SK-N-SH (cell line): Measurements from ENCODE around the gene BAIAP2. TPM values are rescaled to one million over a fixed set of nuclear protein-coding genes. Genes with fewer than 3 reads are reported as not detected.

Experiments
- CTCF ChIA-PET: fragments of 300-600, 350-600 bp; formaldehyde crosslinking; extraction: SDS; loops from one replicate; lab custom pipeline; 2021; lab: Yijun Ruan, JAX
- POLR2A ChIA-PET: fragments of 350-600 bp; sonication (Branson Sonifier 250); formaldehyde crosslinking; extraction: SDS; loops from one replicate; lab custom pipeline; 2020; ENCODE audit warnings: antibody characterized with exemption, inconsistent platforms; lab: Yijun Ruan, JAX
- DNase-seq: peaks from one replicate; pipeline ENCODE4 v3.0.0; 2012
- H2AFZ ChIP-seq: fragments of 200-600 bp; sonication (generic); 2 replicates; pipeline ENCODE4 v1.8.1; 2016; ENCODE audit warnings: antibody characterized with exemption, mild to moderate bottlenecking, low read depth
- H3F3A ChIP-seq: fragments of 200-600 bp; sonication (generic); replicated peaks from 2 replicates; pipeline ENCODE3; 2016; ENCODE audit warnings: antibody characterized with exemption, mild to moderate bottlenecking; ENCODE audit not compliant: insufficient read depth
- H3K27ac ChIP-seq, 2 experiments: fragments of 200-500 bp in 1 of 2; fragments of 200-600 bp in 1 of 2; sonication (Bioruptor generic) in 1 of 2; sonication (generic), shearing (Covaris generic) in 1 of 2; 2 replicates each; pipeline versions ENCODE4 v1.5.1 to v1.6.1; 2014 to 2016; ENCODE audit warnings: low read depth in 2 of 2, inconsistent platforms in 1 of 2, low read length in 1 of 2, mild to moderate bottlenecking in 1 of 2, mixed read lengths in 1 of 2
- H3K27me3 ChIP-seq: fragments of 200-600 bp; sonication (generic), shearing (Covaris generic); 2 replicates; pipeline ENCODE4 v1.6.1; 2016; ENCODE audit warnings: mixed run types; ENCODE audit not compliant: insufficient read depth
- H3K36me3 ChIP-seq, 2 experiments: fragments of 200-500 bp in 1 of 2; fragments of 200-600 bp in 1 of 2; sonication (Bioruptor generic) in 1 of 2; sonication (generic) in 1 of 2; replicated peaks in 1 of 2; 2 replicates each; pipeline versions ENCODE3 to v1.5.1; 2014 to 2016; ENCODE audit warnings: low read length in 1 of 2, mild to moderate bottlenecking in 1 of 2; ENCODE audit not compliant: insufficient read depth in 2 of 2, control insufficient read depth in 1 of 2
- H3K4me1 ChIP-seq, 2 experiments: fragments of 200-500 bp in 1 of 2; fragments of 200-600 bp in 1 of 2; sonication (Bioruptor generic) in 1 of 2; sonication (generic), shearing (Covaris generic) in 1 of 2; 2 replicates each; pipeline versions ENCODE4 v1.5.1 to v1.6.1; 2014 to 2016; ENCODE audit warnings: low read depth in 1 of 2, low read length in 1 of 2, mixed run types in 1 of 2; ENCODE audit not compliant: insufficient read depth in 2 of 2, control insufficient read depth in 1 of 2
- H3K4me2 ChIP-seq: fragments of 200-600 bp; sonication (generic), shearing (Covaris generic); 2 replicates; pipeline ENCODE4 v1.6.1; 2017; ENCODE audit warnings: mixed run types
- H3K4me3 ChIP-seq, 2 experiments: fragments of 200-500 bp in 1 of 2; fragments of 200-600 bp in 1 of 2; sonication (Bioruptor generic) in 1 of 2; sonication (generic), shearing (Covaris generic) in 1 of 2; 2 replicates each; pipeline versions ENCODE4 v1.5.1 to v1.8.1; 2014 to 2016; ENCODE audit warnings: low read depth in 2 of 2, inconsistent platforms in 1 of 2, low read length in 1 of 2, mild to moderate bottlenecking in 1 of 2, mixed read lengths in 1 of 2, moderate library complexity in 1 of 2
- H3K79me2 ChIP-seq: fragments of 200-600 bp; sonication (generic); 2 replicates; pipeline ENCODE4 v1.8.1; 2017; ENCODE audit warnings: mild to moderate bottlenecking; ENCODE audit not compliant: insufficient read depth
- H3K9ac ChIP-seq: fragments of 200-600 bp; sonication (generic); 2 replicates; pipeline ENCODE4 v1.6.1; 2017; ENCODE audit warnings: mixed run types
- H3K9me2 ChIP-seq: fragments of 200-600 bp; sonication (generic); 2 replicates; pipeline ENCODE4 v1.6.1; 2017; ENCODE audit warnings: mixed run types
- H3K9me3 ChIP-seq: fragments of 200-600 bp; sonication (generic); 2 replicates; pipeline ENCODE4 v1.6.1; 2017; ENCODE audit warnings: mixed run types, mild to moderate bottlenecking, moderate library complexity
- H4K20me1 ChIP-seq: fragments of 200-600 bp; sonication (generic); 2 replicates; pipeline ENCODE4 v1.6.1; 2017; ENCODE audit warnings: mild to moderate bottlenecking, mixed run types; ENCODE audit not compliant: insufficient read depth
- CTCF ChIP-seq: fragments of 200-600 bp; sonication (generic); IDR thresholded peaks from 2 replicates; pipeline ENCODE4 v1.6.1; 2017; ENCODE audit warnings: antibody characterized with exemption, mild to moderate bottlenecking, moderate library complexity
- ELF1 ChIP-seq: IDR thresholded peaks from 2 replicates; pipeline ENCODE4 v1.4.0; 2012
- EZH2phosphoT487 ChIP-seq: fragments of 200-600 bp; sonication (generic); IDR thresholded peaks from 2 replicates; pipeline ENCODE4 v1.6.1; 2017; ENCODE audit warnings: low read depth, mixed run types, mild to moderate bottlenecking, antibody characterized with exemption, moderate library complexity, borderline replicate concordance
- MAX ChIP-seq: IDR thresholded peaks from 2 replicates; pipeline ENCODE4 v1.4.0; 2012; ENCODE audit warnings: low read depth
- REST ChIP-seq: IDR thresholded peaks from 2 replicates; pipeline ENCODE4 v1.6.1; 2012; ENCODE audit warnings: mild to moderate bottlenecking, low read depth, low read length, moderate library complexity
- RXRA ChIP-seq: IDR thresholded peaks from 2 replicates; pipeline ENCODE4 v1.4.0; 2012; ENCODE audit warnings: low read depth, mild to moderate bottlenecking, borderline replicate concordance
- USF1 ChIP-seq: IDR thresholded peaks from 2 replicates; pipeline ENCODE4 v1.4.0; 2012; ENCODE audit warnings: low read depth, borderline replicate concordance
- USF2 ChIP-seq: fragments of 150-350 bp; IDR thresholded peaks from 2 replicates; pipeline ENCODE4 v1.6.1; 2017; ENCODE audit warnings: antibody characterized with exemption, low read length, low read depth, borderline replicate concordance
- YY1 ChIP-seq: IDR thresholded peaks from 2 replicates; pipeline ENCODE4 v1.4.0; 2012; ENCODE audit warnings: low read depth, mild to moderate bottlenecking
- WGBS: methylation state at CpG from one replicate; pipeline ENCODE4 v1.1.6; 2017; ENCODE audit warnings: low lambda C conversion rate; 5-methylcytosine and 5-hydroxymethylcytosine counted together
- polyA plus RNA-seq, 3 experiments: library from polyadenylated mRNA; depleted of rRNA; stranded (reverse); fragments of >200 nt; gene quantifications; 2 replicates each; pipeline ENCODE4 v1.2.3, GENCODE V29; 2012

Gene BAIAP2
- polyA plus RNA-seq, 1 of the 3 experiments (the other 2 are of a cell fraction): 19.8 TPM

- TF ChIP-seq USF2 (no peak), RXRA (no peak), MAX (no peak), ELF1 (no peak), CTCF (no peak)
Observed at GRCh38 chr17:81102869-81103268, 67.9 kb downstream of the BAIAP2 start (continued).

GRCh38 chr17:81103379-81103778, 68.4 kb downstream of the BAIAP2 start:
- POLR2A ChIA-PET: interaction anchor here (1.2 kb wide), 1 partner anchor 27 kb away, joined by 3 read pairs; no protein-coding TSS in a partner anchor
- Histone ChIP-seq H2AFZ (no peak overlapping the region), H3K79me2 (no peaks in the 10 kb centered on the region), H3K9me2 (no peaks in the 10 kb centered on the region), H3K27me3 (no peaks in the 10 kb centered on the region)
- CTCF ChIA-PET: interaction anchor here (0.8 to 13.7 kb wide), 17 partner anchors 13 to 145 kb away, joined by 3 to 668 read pairs (median 29); partner anchors contain the start of genes BAIAP2 and CHMP6
- TF ChIP-seq YY1 (no peak), REST (no peak), USF1 (no peak), EZH2phosphoT487 (no peak)
- TF ChIP-seq, all 33 proteins: peak for 0
- Histone ChIP-seq H3K36me3 (peaks cover 0 to 20% of the 10 kb centered on the region in 2 experiments), H3K27ac (no peak overlapping the region), H3K4me2 (no peak overlapping the region), H3F3A (no peaks in the 10 kb centered on the region), H3K4me1 (peaks cover 0 to 6% of the 10 kb centered on the region in 2 experiments; a peak in 1 of 4 replicates), H3K9me3 (no peaks in the 10 kb centered on the region), H4K20me1 (0 out of 2 replicates have a peak, but pooled peaks cover 5% of the 10 kb centered on the region), H3K4me3 (no peak overlapping the region), H3K9ac (no peak overlapping the region)
- 90% methylated on average over 15 of the region's 20 CpGs for WGBS
- DNase-seq: no peak
